Measurements from ENCODE around the gene NTMT2.

NTMT2 gene

DNA sequence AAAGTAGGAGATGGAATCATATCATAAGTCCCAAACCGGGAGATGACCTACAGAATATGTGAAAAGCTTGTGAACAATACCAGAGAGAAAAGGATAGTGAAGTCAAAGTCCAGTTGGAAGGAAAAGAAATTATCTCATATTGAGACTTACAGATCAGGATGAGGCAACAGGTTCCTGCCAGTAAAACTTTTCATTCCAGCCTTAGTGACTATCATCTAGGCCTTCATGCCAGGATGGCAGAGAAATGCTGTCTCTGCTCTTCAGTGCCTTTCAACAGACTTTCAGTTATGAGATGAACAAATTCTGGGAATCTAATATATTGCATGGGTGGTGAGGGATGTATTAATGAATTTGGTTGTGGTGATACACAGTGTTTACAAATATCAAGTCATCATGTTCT lies 52.3 kb downstream of the NTMT2 start:
- H3K9me3 ChIP-seq (ENCODE audit: severe bottlenecking) = no peaks in the 10 kb centered on the region
- no peaks in the 10 kb centered on the region for H3K36me3 ChIP-seq
- no peak overlapping the region for H3K4me3 ChIP-seq (ENCODE audit: low read depth, low read length)
- no peaks in the 10 kb centered on the region for H3K27me3 ChIP-seq (ENCODE audit: insufficient read depth, low read depth, severe bottlenecking)
- DNase-seq = no peak
- H3K27ac ChIP-seq = no peak overlapping the region
- TF ChIP-seq, protein P1, sequence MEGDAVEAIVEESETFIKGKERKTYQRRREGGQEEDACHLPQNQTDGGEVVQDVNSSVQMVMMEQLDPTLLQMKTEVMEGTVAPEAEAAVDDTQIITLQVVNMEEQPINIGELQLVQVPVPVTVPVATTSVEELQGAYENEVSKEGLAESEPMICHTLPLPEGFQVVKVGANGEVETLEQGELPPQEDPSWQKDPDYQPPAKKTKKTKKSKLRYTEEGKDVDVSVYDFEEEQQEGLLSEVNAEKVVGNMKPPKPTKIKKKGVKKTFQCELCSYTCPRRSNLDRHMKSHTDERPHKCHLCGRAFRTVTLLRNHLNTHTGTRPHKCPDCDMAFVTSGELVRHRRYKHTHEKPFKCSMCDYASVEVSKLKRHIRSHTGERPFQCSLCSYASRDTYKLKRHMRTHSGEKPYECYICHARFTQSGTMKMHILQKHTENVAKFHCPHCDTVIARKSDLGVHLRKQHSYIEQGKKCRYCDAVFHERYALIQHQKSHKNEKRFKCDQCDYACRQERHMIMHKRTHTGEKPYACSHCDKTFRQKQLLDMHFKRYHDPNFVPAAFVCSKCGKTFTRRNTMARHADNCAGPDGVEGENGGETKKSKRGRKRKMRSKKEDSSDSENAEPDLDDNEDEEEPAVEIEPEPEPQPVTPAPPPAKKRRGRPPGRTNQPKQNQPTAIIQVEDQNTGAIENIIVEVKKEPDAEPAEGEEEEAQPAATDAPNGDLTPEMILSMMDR (IDR thresholded peaks at IDR 0.05; ENCODE audit: low read depth, low read length) = no peak

DNA sequence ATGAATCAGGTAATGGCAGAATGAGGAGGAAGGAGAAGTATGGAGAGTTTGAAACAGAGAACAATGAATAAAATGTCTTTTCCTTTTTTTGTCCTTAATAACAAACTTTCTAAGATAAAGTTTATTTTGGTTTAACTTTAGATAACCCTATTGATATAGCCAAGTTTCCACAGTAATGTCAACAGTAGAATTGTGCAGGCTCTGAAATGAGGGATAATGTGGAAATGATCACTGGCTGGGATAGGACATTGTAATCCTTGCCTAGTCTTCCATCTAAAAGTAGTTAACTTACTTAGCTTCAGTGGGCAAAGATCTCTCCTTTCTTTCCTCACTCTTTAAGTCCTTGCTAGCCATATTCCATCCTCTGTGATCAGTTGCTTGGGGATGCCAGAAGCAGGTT lies 52.8 kb downstream of the NTMT2 start:
- DNase-seq = no peak
- H3K36me3 ChIP-seq = no peaks in the 10 kb centered on the region
- H3K4me3 ChIP-seq (ENCODE audit: low read depth, low read length) = no peak overlapping the region
- TF ChIP-seq, protein P1 (IDR thresholded peaks at IDR 0.05; ENCODE audit: low read depth, low read length) = no peak
- H3K9me3 ChIP-seq (ENCODE audit: severe bottlenecking) = no peaks in the 10 kb centered on the region
- no peaks in the 10 kb centered on the region for H3K27me3 ChIP-seq (ENCODE audit: insufficient read depth, low read depth, severe bottlenecking)
- H3K27ac ChIP-seq = no peak overlapping the region

DNA sequence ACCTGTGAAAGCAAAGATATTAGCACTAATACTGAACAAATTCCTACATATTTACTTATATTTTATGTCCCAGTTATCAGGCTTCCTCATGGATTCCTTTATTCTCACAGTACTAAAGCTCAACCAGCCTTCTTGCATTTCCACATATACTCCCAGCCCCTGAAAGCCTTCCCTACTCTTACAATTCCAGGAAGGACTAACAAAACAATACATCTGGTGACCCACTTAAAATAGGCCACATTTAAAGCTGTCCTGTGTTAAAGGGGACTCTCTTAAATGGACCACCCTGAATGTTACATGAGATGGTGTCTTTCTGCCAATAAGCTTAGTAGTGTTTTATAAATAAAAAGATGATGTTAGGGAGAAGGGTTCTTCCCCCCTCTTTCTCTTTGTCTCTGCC lies 54.4 kb downstream of the NTMT2 start:
- DNase-seq = no peak
- Histone ChIP-seq H3K27me3 (ENCODE audit: insufficient read depth, low read depth, severe bottlenecking) (no peaks in the 10 kb centered on the region), H3K4me3 (ENCODE audit: low read depth, low read length) (no peak overlapping the region), H3K36me3 (no peaks in the 10 kb centered on the region), H3K27ac (no peak overlapping the region), H3K9me3 (ENCODE audit: severe bottlenecking) (no peaks in the 10 kb centered on the region)
- TF ChIP-seq, protein P1 (IDR thresholded peaks at IDR 0.05; ENCODE audit: low read depth, low read length) = no peak

DNA sequence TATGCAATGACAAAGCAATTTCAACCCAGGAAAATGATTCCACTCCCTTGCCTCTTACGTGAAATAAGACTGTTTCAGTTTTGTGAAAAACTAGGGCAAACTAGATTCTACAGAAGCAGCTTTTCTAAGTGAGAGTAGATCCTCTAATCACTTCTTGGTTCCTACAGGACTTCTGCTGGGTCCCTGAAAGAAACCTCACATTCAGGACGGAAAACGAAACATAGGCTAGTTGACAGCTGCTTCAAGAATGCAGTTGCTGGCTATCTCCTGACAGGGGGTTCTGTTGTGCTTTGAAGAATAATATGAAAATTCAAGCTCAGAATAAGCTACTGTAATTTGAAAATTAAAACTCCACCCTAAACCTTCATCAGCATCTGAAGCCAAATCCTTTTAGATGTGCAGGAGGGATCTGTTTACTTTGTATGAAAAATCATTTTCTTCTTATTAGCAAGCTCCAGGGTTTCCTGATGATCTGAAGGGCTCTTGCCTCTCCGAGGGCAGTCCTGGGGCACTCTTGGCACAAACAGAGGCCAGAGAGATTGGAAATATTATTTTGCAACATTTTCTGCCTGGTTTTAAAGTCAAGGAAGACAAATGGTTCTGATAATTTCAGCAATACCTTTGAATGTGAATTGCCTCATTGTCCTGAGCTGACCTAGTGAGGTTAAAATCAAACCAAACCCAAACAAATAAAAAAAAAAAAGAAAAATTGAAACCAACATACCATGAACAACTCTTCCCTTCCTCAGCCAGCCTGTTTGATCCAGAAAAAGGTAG lies 55.0 kb downstream of the NTMT2 start:
- Histone ChIP-seq H3K9me3 (ENCODE audit: severe bottlenecking) (no peaks in the 10 kb centered on the region), H3K27me3 (ENCODE audit: insufficient read depth, low read depth, severe bottlenecking) (no peaks in the 10 kb centered on the region), H3K4me3 (ENCODE audit: low read depth, low read length) (no peak overlapping the region), H3K36me3 (no peaks in the 10 kb centered on the region), H3K27ac (no peak overlapping the region)
- DNase-seq = no peak
- TF ChIP-seq, protein P1 (IDR thresholded peaks at IDR 0.05; ENCODE audit: low read depth, low read length) = no peak

DNA sequence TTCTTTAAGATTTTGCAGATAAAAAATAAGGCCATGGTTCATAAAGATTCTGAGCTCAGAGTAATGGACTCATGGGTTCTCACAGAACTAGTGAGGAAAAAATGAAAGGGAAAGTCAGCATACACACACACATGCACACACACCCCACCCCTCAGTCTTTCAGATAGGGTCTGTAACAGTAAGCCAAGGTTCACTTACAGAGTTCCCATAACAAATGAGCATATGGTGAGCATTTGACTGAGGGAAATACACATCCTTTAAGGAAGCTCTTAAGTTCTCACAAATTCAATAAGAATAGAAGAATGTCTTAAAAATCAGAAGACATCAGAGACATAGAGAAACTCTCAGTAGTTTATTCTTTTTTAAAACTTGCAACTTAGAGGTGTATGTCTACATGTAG lies 57.9 kb downstream of the NTMT2 start:
- Histone ChIP-seq H3K4me3 (ENCODE audit: low read depth, low read length) (no peak overlapping the region), H3K9me3 (ENCODE audit: severe bottlenecking) (no peaks in the 10 kb centered on the region), H3K27ac (no peak overlapping the region), H3K36me3 (no peaks in the 10 kb centered on the region), H3K27me3 (ENCODE audit: insufficient read depth, low read depth, severe bottlenecking) (no peaks in the 10 kb centered on the region)
- no peak for DNase-seq
- TF ChIP-seq, protein P1 (IDR thresholded peaks at IDR 0.05; ENCODE audit: low read depth, low read length) = no peak

DNA sequence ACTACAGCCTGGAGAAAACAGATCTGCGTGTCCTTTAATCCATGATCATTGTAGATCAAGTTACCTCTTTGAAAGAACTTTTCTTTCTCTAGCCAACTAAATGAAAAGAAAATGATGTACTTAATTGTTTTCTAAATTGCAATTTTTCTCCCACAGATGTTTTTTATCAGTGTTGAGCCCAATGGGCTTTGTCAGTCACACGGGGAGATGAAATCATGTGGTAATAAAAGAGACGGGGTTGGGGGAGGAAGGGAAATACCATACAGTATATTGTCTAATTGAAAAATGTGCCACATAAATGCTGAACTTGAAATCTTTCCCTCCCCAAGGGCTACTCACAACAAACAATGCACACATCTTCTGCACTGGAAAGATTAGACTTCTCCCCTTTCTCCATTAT lies 58.4 kb downstream of the NTMT2 start:
- Histone ChIP-seq H3K4me3 (ENCODE audit: low read depth, low read length) (no peak overlapping the region), H3K9me3 (ENCODE audit: severe bottlenecking) (no peaks in the 10 kb centered on the region), H3K27ac (no peak overlapping the region), H3K36me3 (no peaks in the 10 kb centered on the region), H3K27me3 (ENCODE audit: insufficient read depth, low read depth, severe bottlenecking) (no peaks in the 10 kb centered on the region)
- TF ChIP-seq, protein P1 (IDR thresholded peaks at IDR 0.05; ENCODE audit: low read depth, low read length) = no peak
- DNase-seq = no peak
